Upper lobe of left lung (tissue), 6 donors: ENCODE measurements around the gene ETS1. TPM values are rescaled to one million over a fixed set of nuclear protein-coding genes. Genes with fewer than 3 reads are reported as not detected.

Experiments
- ATAC-seq, 2 donors: fragments of 200-7000 bp; cut with Tn5 transposase; one replicate each; pipeline ENCODE4 v1.9.1; 2022; ENCODE audit warnings: mild to moderate bottlenecking in 2 of 2, moderate library complexity in 2 of 2; ENCODE audit not compliant: low FRiP score in 2 of 2
- DNase-seq, 2 donors: peaks; one replicate each; pipeline ENCODE4 v3.0.0-alpha.2; 2019 to 2020
- H3K27ac ChIP-seq, 4 donors: fragments of 200-600 bp; sonication (generic); one replicate each; pipeline ENCODE4 v1.5.1; 2016 to 2019
- H3K27me3 ChIP-seq, 4 donors: fragments of 200-600 bp; sonication (generic); one replicate each; pipeline ENCODE4 v1.5.1; 2017 to 2019
- H3K36me3 ChIP-seq, 4 donors: fragments of 200-600 bp; sonication (generic); one replicate each; pipeline ENCODE4 v1.5.1; 2016 to 2019
- H3K4me1 ChIP-seq, 4 donors: fragments of 200-600 bp; sonication (generic); one replicate each; pipeline ENCODE4 v1.5.1; 2018 to 2019
- H3K4me3 ChIP-seq, 4 donors: fragments of 200-600 bp; sonication (generic); one replicate each; pipeline ENCODE4 v1.5.1; 2017 to 2019; ENCODE audit warnings: mild to moderate bottlenecking in 2 of 4, moderate library complexity in 1 of 4
- H3K9me3 ChIP-seq, 4 donors: fragments of 200-600 bp; sonication (generic); one replicate each; pipeline ENCODE4 v1.5.1; 2018 to 2019
- CTCF ChIP-seq, 6 experiments: fragments of 450-650 bp in 4 of 6; fragments of 200-600 bp in 2 of 6; sonication (generic) in 2 of 6; IDR thresholded peaks; one replicate each; pipeline ENCODE4 v1.5.1; 2016 to 2019; ENCODE audit warnings: antibody characterized with exemption in 6 of 6
- EP300 ChIP-seq, 4 donors: sonication (generic); formaldehyde crosslinking; IDR thresholded peaks; one replicate each; pipeline ENCODE4 v1.5.1; 2017; ENCODE audit warnings: antibody characterized with exemption in 4 of 4, control low read depth in 2 of 4
- POLR2A ChIP-seq, 4 donors: fragments of 450-650 bp; IDR thresholded peaks; one replicate each; pipeline ENCODE4 v1.5.1; 2016 to 2017; ENCODE audit warnings: antibody characterized with exemption in 4 of 4, mild to moderate bottlenecking in 2 of 4
- POLR2AphosphoS5 ChIP-seq, 2 donors: sonication (generic); formaldehyde crosslinking; IDR thresholded peaks; one replicate each; pipeline ENCODE4 v1.5.1; 2017; ENCODE audit warnings: antibody characterized with exemption in 2 of 2
- WGBS, 2 donors: methylation state at CpG; one replicate each; pipeline ENCODE4 v1.1.5; 2017 to 2018; 5-methylcytosine and 5-hydroxymethylcytosine counted together
- total RNA-seq, 6 donors: library from RNA; depleted of rRNA in 4 of 6; stranded (reverse); fragments of >200 nt in 4 of 6; gene quantifications; one replicate each; pipeline versions ENCODE4 v1.1.0 to v1.2.1, GENCODE V29; 2016 to 2021
- donor health status: DM: no; HTN: no; CAD: no; lungs with moderate emphysema.
- donor health status: DM: no; HTN: yes; CAD: no; lungs with severe emphysema.

Gene ETS1
- total RNA-seq, 6 donors from 2014 or later = 29.3 to 107 (median 79.0) TPM

GRCh38 chr11:128544471-128545051 lies 42.8 kb downstream of the ETS1 start:
- Histone ChIP-seq H3K36me3 (no peaks in the 10 kb centered on the region), H3K27me3 (no peaks in the 10 kb centered on the region), H3K4me3 (no peak overlapping the region), H3K4me1 (peaks cover 28 to 43% (median 34%) of the 10 kb centered on the region in 4 donors), H3K27ac (peak overlapping the region; percentile 13 to 89 (median 45)), H3K9me3 (no peaks in the 10 kb centered on the region)
- DNase-seq (no peak), ATAC-seq (no peak)
- 10 to 12% methylated on average over 7 of the region's 7 CpGs for WGBS, 2 donors
- TF ChIP-seq POLR2A (IDR thresholded peaks at IDR 0.05) (no peak), POLR2AphosphoS5 (IDR thresholded peaks at IDR 0.05) (peak in 1 of 2 donors; percentile 39)

- H3K4me1 ChIP-seq = peaks cover 11 to 20% (median 12%) of the 10 kb centered on the region in 4 donors
- no peak for TF ChIP-seq POLR2A (IDR thresholded peaks at IDR 0.05)
- TF ChIP-seq EP300 (IDR thresholded peaks at IDR 0.05) = no peak
- no peak for TF ChIP-seq POLR2AphosphoS5 (IDR thresholded peaks at IDR 0.05)
- TF ChIP-seq CTCF (IDR thresholded peaks at IDR 0.05) = no peak
These were observed 46.9 kb downstream of the ETS1 start for GRCh38 chr11:128540469-128540868.

GRCh38 chr11:128536506-128536905 lies 50.9 kb downstream of the ETS1 start:
- Histone ChIP-seq H3K36me3 (no peaks in the 10 kb centered on the region), H3K4me1 (peaks cover 0 to 8% (median 0%) of the 10 kb centered on the region in 4 donors), H3K4me3 (no peak overlapping the region), H3K27me3 (no peaks in the 10 kb centered on the region), H3K27ac (no peak overlapping the region), H3K9me3 (no peaks in the 10 kb centered on the region)
- ATAC-seq = no peak
- no peak for DNase-seq
- 68 to 81% methylated on average over 1 of the region's 1 CpG for WGBS, 2 donors
- TF ChIP-seq CTCF (IDR thresholded peaks at IDR 0.05) (no peak), POLR2A (IDR thresholded peaks at IDR 0.05) (no peak), EP300 (IDR thresholded peaks at IDR 0.05) (no peak), POLR2AphosphoS5 (IDR thresholded peaks at IDR 0.05) (no peak)

More at GRCh38 chr11:128540469-128540868, 46.9 kb downstream of the ETS1 start:
- WGBS, 2 donors = 71 to 74% methylated on average over 6 of the region's 6 CpGs
- no peaks in the 10 kb centered on the region for H3K27me3 ChIP-seq
- no peak for DNase-seq
- no peak overlapping the region for H3K4me3 ChIP-seq
- ATAC-seq = no peak
- no peak overlapping the region for H3K27ac ChIP-seq
- H3K36me3 ChIP-seq = no peaks in the 10 kb centered on the region
- H3K9me3 ChIP-seq = no peaks in the 10 kb centered on the region

GRCh38 chr11:128535468-128536457 lies 51.6 kb downstream of the ETS1 start:
- H3K4me1 ChIP-seq = peaks cover 0 to 8% (median 0%) of the 10 kb centered on the region in 4 donors
- H3K27me3 ChIP-seq = no peaks in the 10 kb centered on the region
- TF ChIP-seq EP300 (IDR thresholded peaks at IDR 0.05) (no peak), POLR2AphosphoS5 (IDR thresholded peaks at IDR 0.05) (no peak), POLR2A (IDR thresholded peaks at IDR 0.05) (no peak), CTCF (IDR thresholded peaks at IDR 0.05) (no peak)
- no peak overlapping the region for H3K4me3 ChIP-seq
- 74 to 96% methylated on average over 1 of the region's 1 CpG for WGBS, 2 donors
- no peak overlapping the region for H3K27ac ChIP-seq
- H3K36me3 ChIP-seq = no peaks in the 10 kb centered on the region
- DNase-seq = no peak
- no peaks in the 10 kb centered on the region for H3K9me3 ChIP-seq
- ATAC-seq = no peak

GRCh38 chr11:128533472-128533871 lies 53.9 kb downstream of the ETS1 start:
- ATAC-seq (no peak), DNase-seq (no peak)
- no peaks in the 10 kb centered on the region for H3K27me3 ChIP-seq
- WGBS, 2 donors = 97 to 100% methylated on average over 2 of the region's 2 CpGs
- H3K4me3 ChIP-seq = no peak overlapping the region
- H3K27ac ChIP-seq = no peak overlapping the region
- H3K36me3 ChIP-seq = no peaks in the 10 kb centered on the region
- H3K4me1 ChIP-seq = peaks cover 0 to 4% (median 0%) of the 10 kb centered on the region in 4 donors
- no peaks in the 10 kb centered on the region for H3K9me3 ChIP-seq
- TF ChIP-seq EP300 (IDR thresholded peaks at IDR 0.05) = no peak
- no peak for TF ChIP-seq POLR2A (IDR thresholded peaks at IDR 0.05)
- TF ChIP-seq POLR2AphosphoS5 (IDR thresholded peaks at IDR 0.05) = no peak
- no peak for TF ChIP-seq CTCF (IDR thresholded peaks at IDR 0.05)
